ENCODE measurements around the gene SIRPG.

Gene SIRPG

GRCh38 chr20:1661542-1662299, 4.1 kb upstream of the SIRPG start:
- H2BK12ac ChIP-seq (ENCODE audit: low read length) = no peak overlapping the region
- H3K4me3 ChIP-seq (ENCODE audit: low read length in 2 of 2) = no peak overlapping the region
- no peak overlapping the region for H4K91ac ChIP-seq (ENCODE audit: low read depth, low read length, poor library complexity)
- WGBS, 2 donors (ENCODE audit: extremely low coverage in 2 of 2, insufficient read length in 2 of 2, insufficient replicate concordance in 1 of 2) = no CpG with 5 or more reads among the region's 2 CpGs
- no peaks in the 10 kb centered on the region for H3K79me1 ChIP-seq (ENCODE audit: low read depth, low read length)
- H2BK5ac ChIP-seq (ENCODE audit: low read length) = no peak overlapping the region
- H2BK120ac ChIP-seq (ENCODE audit: low read depth, low read length) = no peak overlapping the region
- H3K14ac ChIP-seq (ENCODE audit: low read length) = no peak overlapping the region
- DNase-seq (ENCODE audit: low spot score) = no peak
- H3K4me2 ChIP-seq (ENCODE audit: insufficient read depth, low read length, poor library complexity, severe bottlenecking) = no peak overlapping the region
- no peak overlapping the region for H2AFZ ChIP-seq (ENCODE audit: low read length)
- H3K4me1 ChIP-seq (ENCODE audit: control insufficient read depth in 2 of 2, insufficient read depth in 1 of 2, low read depth in 1 of 2, low read length in 2 of 2) = no peaks in the 10 kb centered on the region
- no peak overlapping the region for H3K23ac ChIP-seq (ENCODE audit: low read depth, low read length, poor library complexity)
- H4K8ac ChIP-seq (ENCODE audit: low read depth, low read length) = no peak overlapping the region
- no peak overlapping the region for H3K9ac ChIP-seq (ENCODE audit: low read depth, low read length, poor library complexity)
- H3K27me3 ChIP-seq (ENCODE audit: control insufficient read depth in 3 of 3, insufficient read depth in 3 of 3, low read depth in 1 of 3, low read length in 3 of 3) = peaks cover 0 to 7% (median 0%) of the 10 kb centered on the region in 3 experiments
- H3K36me3 ChIP-seq (replicated peaks in 1 of 2; ENCODE audit: control insufficient read depth in 2 of 2, insufficient read depth in 2 of 2, low read length in 2 of 2) = no peaks in the 10 kb centered on the region
- H3K18ac ChIP-seq (ENCODE audit: low read length) = no peak overlapping the region
- no peaks in the 10 kb centered on the region for H3K9me3 ChIP-seq (replicated peaks in 1 of 2; ENCODE audit: control insufficient read depth in 2 of 2, insufficient read depth in 1 of 2, low read depth in 1 of 2, low read length in 2 of 2)
- no peak overlapping the region for H2BK15ac ChIP-seq (ENCODE audit: low read length)
- H2AK5ac ChIP-seq (ENCODE audit: low read depth, low read length) = no peak overlapping the region
- no peak overlapping the region for H3K4ac ChIP-seq (ENCODE audit: low read length)
- H3K27ac ChIP-seq (replicated peaks; ENCODE audit: low read length) = no peak overlapping the region

DNA sequence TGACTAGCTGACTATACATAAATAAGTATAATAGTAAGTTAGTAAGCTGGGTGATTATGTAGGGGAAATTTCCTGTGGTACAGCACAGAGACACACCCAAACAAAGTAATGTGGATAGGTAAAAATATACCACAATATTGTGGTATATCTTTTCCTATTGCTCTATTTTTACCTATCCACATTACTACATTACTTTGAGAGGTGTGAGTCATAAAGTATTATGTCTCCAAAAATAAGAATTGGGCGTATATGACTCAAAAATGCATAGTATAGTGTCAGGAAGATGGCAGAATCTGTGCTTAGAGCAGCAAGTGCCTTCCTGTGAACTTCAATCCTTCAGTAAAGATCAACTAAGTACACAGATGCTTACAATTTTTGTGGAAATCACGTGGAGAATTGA, 2.7 kb upstream of the SIRPG start:
- Histone ChIP-seq H2BK12ac (ENCODE audit: low read length) (no peak overlapping the region), H4K91ac (ENCODE audit: low read depth, low read length, poor library complexity) (no peak overlapping the region), H3K27ac (replicated peaks; ENCODE audit: low read length) (no peak overlapping the region), H3K36me3 (replicated peaks in 1 of 2; ENCODE audit: control insufficient read depth in 2 of 2, insufficient read depth in 2 of 2, low read length in 2 of 2) (no peaks in the 10 kb centered on the region), H3K79me1 (ENCODE audit: low read depth, low read length) (no peaks in the 10 kb centered on the region), H3K9ac (ENCODE audit: low read depth, low read length, poor library complexity) (no peak overlapping the region), H3K4me2 (ENCODE audit: insufficient read depth, low read length, poor library complexity, severe bottlenecking) (no peak overlapping the region), H3K23ac (ENCODE audit: low read depth, low read length, poor library complexity) (no peak overlapping the region), H2BK5ac (ENCODE audit: low read length) (no peak overlapping the region), H2AFZ (ENCODE audit: low read length) (no peak overlapping the region), H2BK15ac (ENCODE audit: low read length) (no peak overlapping the region), H3K14ac (ENCODE audit: low read length) (no peak overlapping the region), H3K27me3 (ENCODE audit: control insufficient read depth in 3 of 3, insufficient read depth in 3 of 3, low read depth in 1 of 3, low read length in 3 of 3) (peaks cover 0 to 7% (median 0%) of the 10 kb centered on the region in 3 experiments), H2AK5ac (ENCODE audit: low read depth, low read length) (no peak overlapping the region), H3K4ac (ENCODE audit: low read length) (no peak overlapping the region), H3K4me3 (ENCODE audit: low read length in 2 of 2) (no peak overlapping the region), H3K9me3 (replicated peaks in 1 of 2; ENCODE audit: control insufficient read depth in 2 of 2, insufficient read depth in 1 of 2, low read depth in 1 of 2, low read length in 2 of 2) (no peaks in the 10 kb centered on the region), H3K4me1 (ENCODE audit: control insufficient read depth in 2 of 2, insufficient read depth in 1 of 2, low read depth in 1 of 2, low read length in 2 of 2) (no peaks in the 10 kb centered on the region), H4K8ac (ENCODE audit: low read depth, low read length) (no peak overlapping the region), H2BK120ac (ENCODE audit: low read depth, low read length) (no peak overlapping the region), H3K18ac (ENCODE audit: low read length) (no peak overlapping the region)
- WGBS, 2 donors (ENCODE audit: extremely low coverage in 2 of 2, insufficient read length in 2 of 2, insufficient replicate concordance in 1 of 2) = no CpG with 5 or more reads among the region's 2 CpGs
- no peak for DNase-seq (ENCODE audit: low spot score)

GRCh38 chr20:1656844-1657243, 735 bp downstream of the SIRPG start:
- Histone ChIP-seq H3K18ac (ENCODE audit: low read length) (no peak overlapping the region), H4K91ac (ENCODE audit: low read depth, low read length, poor library complexity) (no peak overlapping the region), H2BK15ac (ENCODE audit: low read length) (no peak overlapping the region), H3K9me3 (replicated peaks in 1 of 2; ENCODE audit: control insufficient read depth in 2 of 2, insufficient read depth in 1 of 2, low read depth in 1 of 2, low read length in 2 of 2) (no peaks in the 10 kb centered on the region), H2AK5ac (ENCODE audit: low read depth, low read length) (no peak overlapping the region), H3K23ac (ENCODE audit: low read depth, low read length, poor library complexity) (no peak overlapping the region), H4K8ac (ENCODE audit: low read depth, low read length) (no peak overlapping the region), H2BK12ac (ENCODE audit: low read length) (no peak overlapping the region), H3K4me1 (ENCODE audit: control insufficient read depth in 2 of 2, insufficient read depth in 1 of 2, low read depth in 1 of 2, low read length in 2 of 2) (no peaks in the 10 kb centered on the region), H3K79me1 (ENCODE audit: low read depth, low read length) (no peaks in the 10 kb centered on the region), H3K14ac (ENCODE audit: low read length) (no peak overlapping the region), H2BK5ac (ENCODE audit: low read length) (no peak overlapping the region), H3K4ac (ENCODE audit: low read length) (no peak overlapping the region), H3K27me3 (ENCODE audit: control insufficient read depth in 3 of 3, insufficient read depth in 3 of 3, low read depth in 1 of 3, low read length in 3 of 3) (peaks cover 0 to 9% (median 0%) of the 10 kb centered on the region in 3 experiments), H3K4me2 (ENCODE audit: insufficient read depth, low read length, poor library complexity, severe bottlenecking) (no peak overlapping the region), H3K36me3 (replicated peaks in 1 of 2; ENCODE audit: control insufficient read depth in 2 of 2, insufficient read depth in 2 of 2, low read length in 2 of 2) (no peaks in the 10 kb centered on the region), H3K4me3 (ENCODE audit: low read length in 2 of 2) (no peak overlapping the region), H2AFZ (ENCODE audit: low read length) (no peak overlapping the region), H2BK120ac (ENCODE audit: low read depth, low read length) (no peak overlapping the region), H3K9ac (ENCODE audit: low read depth, low read length, poor library complexity) (no peak overlapping the region), H3K27ac (replicated peaks; ENCODE audit: low read length) (no peak overlapping the region)
- DNase-seq (ENCODE audit: low spot score) = no peak
- no CpG with 5 or more reads among the region's 5 CpGs for WGBS, 2 donors (ENCODE audit: extremely low coverage in 2 of 2, insufficient read length in 2 of 2, insufficient replicate concordance in 1 of 2)

DNA sequence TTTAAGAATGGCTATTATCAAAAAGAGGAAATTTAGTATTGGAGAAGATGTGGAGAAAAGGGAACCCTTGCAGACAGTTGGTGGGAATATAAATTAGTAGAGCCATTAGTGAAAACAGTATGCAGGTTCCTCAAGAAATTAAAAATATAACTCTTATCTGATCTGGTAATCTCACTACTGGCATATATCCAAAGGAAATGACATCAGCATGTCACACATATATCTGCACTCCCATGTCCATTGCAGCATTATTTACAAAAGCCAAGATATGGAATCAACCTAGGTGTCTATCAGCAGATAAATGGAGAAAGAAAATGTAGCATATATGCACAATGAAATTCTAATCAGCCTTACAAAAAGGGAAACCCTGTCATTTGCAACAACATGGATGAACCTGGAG, 2.6 kb downstream of the SIRPG start:
- Histone ChIP-seq H2BK12ac (ENCODE audit: low read length) (no peak overlapping the region), H2BK15ac (ENCODE audit: low read length) (no peak overlapping the region), H3K9ac (ENCODE audit: low read depth, low read length, poor library complexity) (no peak overlapping the region), H3K9me3 (replicated peaks in 1 of 2; ENCODE audit: control insufficient read depth in 2 of 2, insufficient read depth in 1 of 2, low read depth in 1 of 2, low read length in 2 of 2) (no peaks in the 10 kb centered on the region), H4K8ac (ENCODE audit: low read depth, low read length) (no peak overlapping the region), H2AK5ac (ENCODE audit: low read depth, low read length) (no peak overlapping the region), H2AFZ (ENCODE audit: low read length) (no peak overlapping the region), H3K18ac (ENCODE audit: low read length) (no peak overlapping the region), H3K4me1 (ENCODE audit: control insufficient read depth in 2 of 2, insufficient read depth in 1 of 2, low read depth in 1 of 2, low read length in 2 of 2) (no peaks in the 10 kb centered on the region), H3K27me3 (ENCODE audit: control insufficient read depth in 3 of 3, insufficient read depth in 3 of 3, low read depth in 1 of 3, low read length in 3 of 3) (peaks cover 0 to 9% (median 0%) of the 10 kb centered on the region in 3 experiments), H4K91ac (ENCODE audit: low read depth, low read length, poor library complexity) (no peak overlapping the region), H3K4me3 (ENCODE audit: low read length in 2 of 2) (no peak overlapping the region), H3K4me2 (ENCODE audit: insufficient read depth, low read length, poor library complexity, severe bottlenecking) (no peak overlapping the region), H2BK120ac (ENCODE audit: low read depth, low read length) (no peak overlapping the region), H3K36me3 (replicated peaks in 1 of 2; ENCODE audit: control insufficient read depth in 2 of 2, insufficient read depth in 2 of 2, low read length in 2 of 2) (no peaks in the 10 kb centered on the region), H3K23ac (ENCODE audit: low read depth, low read length, poor library complexity) (no peak overlapping the region), H3K27ac (replicated peaks; ENCODE audit: low read length) (no peak overlapping the region), H2BK5ac (ENCODE audit: low read length) (no peak overlapping the region), H3K14ac (ENCODE audit: low read length) (no peak overlapping the region), H3K4ac (ENCODE audit: low read length) (no peak overlapping the region), H3K79me1 (ENCODE audit: low read depth, low read length) (no peaks in the 10 kb centered on the region)
- DNase-seq (ENCODE audit: low spot score) = no peak
